NCI-H1105 treated with DMSO at 0.1 percent for 48 hours (cell line): Measurements from ENCODE around the gene DRICH1.
"Not testable (repeated sequence)": the region's sequence is repeated elsewhere in the genome, so short reads cannot be mapped to it uniquely, and the experiment has no call there.

Experiments
- DNase-seq: peaks from one replicate; lab custom pipeline; 2025; lab: John Stamatoyannopoulos, UW

Gene DRICH1

GRCh38 chr22:23632178-23632577, at the start of gene DRICH1:
DRICH1 (minus strand) TSS chr22:23632321; CDS start chr22:23632023, 298 bp downstream.
- DNase-seq, result no peak

DNA sequence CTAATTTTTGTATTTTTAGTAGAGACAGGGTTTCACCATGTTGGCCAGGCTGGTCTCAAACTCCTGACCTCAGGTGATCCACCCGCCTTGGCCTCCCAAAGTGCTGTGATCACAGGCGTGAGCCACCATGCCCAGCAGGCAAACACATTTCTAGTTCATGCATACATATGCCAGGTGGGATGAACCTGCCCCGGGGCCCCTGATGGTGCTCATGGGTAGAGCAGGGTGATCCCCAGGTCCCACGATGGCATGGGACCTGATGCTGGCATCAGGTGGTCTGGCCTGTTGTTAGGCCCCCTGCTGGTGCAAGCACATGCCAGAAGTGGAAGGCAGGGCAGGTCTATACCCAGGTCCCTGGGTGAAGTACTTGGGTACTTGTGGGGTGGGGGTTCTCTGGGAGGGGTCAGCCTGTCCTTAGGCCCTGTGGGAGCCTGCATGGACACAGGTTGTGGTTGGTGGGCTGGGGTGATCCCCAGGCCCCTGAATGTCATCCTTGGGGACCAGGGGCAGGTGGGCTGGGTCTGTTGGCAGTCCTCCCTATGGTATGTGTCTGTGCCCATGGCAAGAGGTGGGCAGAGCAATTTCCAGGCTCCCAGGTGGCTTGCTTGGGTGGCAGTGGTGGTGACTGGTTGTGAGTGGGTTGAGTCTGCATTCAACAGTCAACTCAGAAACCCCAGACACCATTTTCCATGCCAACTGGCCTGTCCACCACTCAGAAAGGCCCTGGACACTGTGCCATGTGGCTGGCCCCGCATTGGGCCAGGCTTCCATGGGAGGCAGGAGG, 49.1 kb upstream of the DRICH1 start:
- DNase-seq, result no peak

GRCh38 chr22:23678133-23678532, 46.0 kb upstream of the DRICH1 start:
- DNase-seq, result no peak

DNA sequence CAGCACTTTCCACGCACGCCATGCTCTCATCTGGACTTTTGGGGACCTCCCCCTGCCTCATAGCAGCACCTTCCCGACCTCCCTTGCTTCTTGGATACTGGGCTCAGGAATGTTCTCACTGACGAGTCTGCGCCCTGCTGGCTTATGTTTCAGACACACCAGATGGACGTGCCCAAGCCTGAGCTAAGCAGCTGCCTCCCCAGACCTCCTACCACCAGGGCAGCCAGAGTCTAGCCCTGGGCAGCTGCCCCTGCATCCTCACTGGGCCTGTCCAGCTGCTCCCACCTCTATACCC, 45.5 kb upstream of the DRICH1 start:
- no peak for DNase-seq

GRCh38 chr22:23676841-23677700, 45.0 kb upstream of the DRICH1 start:
- not testable (repeated sequence) for DNase-seq

- no peak for DNase-seq
These were observed 43.6 kb upstream of the DRICH1 start for GRCh38 chr22:23675502-23676415.

DNA sequence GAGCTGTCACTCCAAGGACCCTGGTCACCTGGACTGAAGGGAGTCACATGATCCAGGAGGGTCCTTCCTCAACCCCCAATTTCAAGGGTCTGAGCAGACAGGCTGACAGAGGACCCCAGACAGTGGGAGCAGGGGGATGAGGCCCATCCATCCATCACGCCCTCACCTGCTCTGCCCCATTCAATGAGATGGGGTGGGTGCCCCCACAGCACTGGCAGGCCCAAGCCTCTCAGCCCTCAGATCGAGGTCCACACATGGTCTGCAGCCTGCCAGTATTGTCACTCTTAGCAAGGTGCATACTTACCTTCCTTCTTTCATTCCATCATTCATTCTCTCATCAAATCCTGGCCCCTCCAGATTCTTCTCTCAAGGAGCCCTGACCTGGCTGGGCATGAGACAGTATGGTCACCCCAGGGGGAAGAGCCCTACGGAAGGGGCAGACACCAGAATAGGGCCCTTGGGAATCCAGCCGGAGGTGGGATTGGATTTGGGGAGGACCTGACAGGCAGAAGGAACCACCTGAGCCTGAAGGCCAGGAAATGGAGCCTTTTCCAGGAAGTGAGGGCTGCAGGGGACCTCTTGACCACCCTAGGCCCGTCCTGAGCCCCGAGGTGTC, 42.9 kb upstream of the DRICH1 start:
- not testable (repeated sequence) for DNase-seq

DNA sequence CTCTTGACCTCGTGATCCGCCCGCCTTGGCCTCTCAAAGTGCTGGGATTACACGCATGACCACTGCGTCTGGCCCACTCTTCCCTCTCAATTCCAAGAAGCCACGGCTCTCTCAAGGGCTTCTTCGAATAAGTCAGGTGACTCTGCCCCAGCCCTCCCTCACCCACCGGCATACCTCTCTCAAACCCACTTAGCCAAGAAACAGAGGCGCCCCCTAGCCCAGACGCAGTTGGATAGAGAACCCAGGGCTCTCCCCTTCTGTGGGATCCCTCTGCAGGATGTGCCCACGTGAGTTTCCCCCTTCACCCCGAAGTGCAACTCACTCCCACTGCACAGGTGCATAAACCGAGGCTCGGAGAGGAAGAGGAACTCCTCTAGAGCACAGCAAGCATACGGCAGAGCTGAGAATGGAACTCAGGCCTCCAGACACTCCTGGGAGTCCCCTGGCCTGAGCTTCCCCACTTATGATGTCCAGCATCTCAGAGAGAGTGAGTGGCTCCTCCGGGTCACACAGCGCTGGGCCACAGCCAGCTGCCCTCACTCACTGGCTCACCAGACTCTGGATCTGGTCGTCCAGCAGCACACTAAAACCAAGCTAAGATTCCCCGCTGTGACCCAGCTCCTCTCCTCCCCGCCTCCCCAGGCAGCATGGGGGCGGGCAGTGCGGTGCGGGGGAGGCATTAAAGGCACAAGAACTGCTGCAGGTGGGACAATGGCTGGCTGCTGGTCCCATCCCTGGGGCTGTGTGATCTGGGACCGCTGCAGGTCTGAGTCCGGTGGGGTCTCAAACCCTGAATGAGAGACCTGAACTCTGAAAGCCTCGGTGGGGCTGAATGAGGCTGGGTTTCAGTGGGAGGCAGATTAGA, 41.9 kb upstream of the DRICH1 start:
- DNase-seq, result no peak

DNA sequence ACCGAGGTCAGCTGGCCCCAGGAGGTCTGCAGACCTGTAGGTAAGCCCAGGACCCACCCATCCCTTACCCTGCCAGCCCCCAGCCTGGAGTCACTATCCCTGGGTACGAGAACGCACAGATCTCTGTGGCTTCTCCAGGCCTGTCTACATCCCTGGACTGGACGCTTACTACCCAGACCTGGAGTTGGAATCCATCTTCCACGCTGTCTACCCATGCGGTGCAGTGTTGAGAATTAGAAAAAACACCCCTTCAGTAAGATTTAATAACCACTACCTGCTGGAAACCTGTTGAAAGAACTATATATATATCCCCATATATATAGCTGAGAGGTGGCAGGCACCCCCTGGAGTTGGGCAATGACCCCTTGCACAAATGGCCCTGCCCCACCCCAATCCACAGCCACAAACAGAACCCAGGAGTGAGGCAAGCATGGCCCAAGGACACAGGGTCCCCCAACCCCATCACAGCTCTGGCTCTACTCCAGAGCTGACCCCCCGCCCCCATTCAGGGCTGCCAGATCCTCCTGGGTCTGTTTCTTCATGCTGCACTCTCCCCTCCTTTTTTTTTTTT, 41.0 kb upstream of the DRICH1 start:
- DNase-seq, result no peak

DNA sequence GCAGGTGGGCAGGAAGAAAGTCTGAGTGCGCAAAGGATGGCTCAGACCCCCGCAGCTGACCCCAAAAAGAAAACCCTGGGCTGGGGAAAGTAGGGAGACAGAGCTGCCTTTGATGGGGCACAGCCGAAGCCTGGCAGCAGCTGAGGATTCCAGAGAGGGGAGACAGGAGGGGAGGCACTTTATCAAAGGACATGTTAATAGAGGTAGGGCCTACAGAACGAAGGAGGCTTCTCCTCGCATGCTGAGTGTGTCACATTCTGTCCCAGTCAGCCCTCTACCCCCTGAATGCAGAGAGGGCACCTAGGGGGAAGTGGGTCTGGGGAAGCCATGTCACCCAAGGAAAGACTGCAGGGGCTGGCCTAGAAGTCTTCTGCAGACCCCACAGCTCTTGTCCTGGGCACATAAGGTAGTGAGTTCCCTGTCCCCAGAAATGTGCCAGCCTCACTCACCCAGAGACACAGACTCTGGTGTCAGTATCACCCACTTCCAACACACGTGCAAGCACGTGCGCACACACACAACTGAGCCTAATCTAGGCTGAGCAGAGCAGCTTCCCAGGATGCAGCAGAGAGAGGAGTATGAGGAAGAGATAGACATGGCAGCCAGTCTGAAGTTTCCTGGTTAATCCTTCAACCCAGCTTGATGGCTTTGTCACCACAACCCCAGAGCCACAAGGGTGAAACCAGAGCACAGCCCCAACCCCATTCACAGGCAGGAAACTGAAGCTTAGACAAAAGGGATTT, 40.4 kb upstream of the DRICH1 start:
- not testable (repeated sequence) for DNase-seq

- not testable (repeated sequence) for DNase-seq
These were observed 39.3 kb upstream of the DRICH1 start for GRCh38 chr22:23671387-23671786.

DNA sequence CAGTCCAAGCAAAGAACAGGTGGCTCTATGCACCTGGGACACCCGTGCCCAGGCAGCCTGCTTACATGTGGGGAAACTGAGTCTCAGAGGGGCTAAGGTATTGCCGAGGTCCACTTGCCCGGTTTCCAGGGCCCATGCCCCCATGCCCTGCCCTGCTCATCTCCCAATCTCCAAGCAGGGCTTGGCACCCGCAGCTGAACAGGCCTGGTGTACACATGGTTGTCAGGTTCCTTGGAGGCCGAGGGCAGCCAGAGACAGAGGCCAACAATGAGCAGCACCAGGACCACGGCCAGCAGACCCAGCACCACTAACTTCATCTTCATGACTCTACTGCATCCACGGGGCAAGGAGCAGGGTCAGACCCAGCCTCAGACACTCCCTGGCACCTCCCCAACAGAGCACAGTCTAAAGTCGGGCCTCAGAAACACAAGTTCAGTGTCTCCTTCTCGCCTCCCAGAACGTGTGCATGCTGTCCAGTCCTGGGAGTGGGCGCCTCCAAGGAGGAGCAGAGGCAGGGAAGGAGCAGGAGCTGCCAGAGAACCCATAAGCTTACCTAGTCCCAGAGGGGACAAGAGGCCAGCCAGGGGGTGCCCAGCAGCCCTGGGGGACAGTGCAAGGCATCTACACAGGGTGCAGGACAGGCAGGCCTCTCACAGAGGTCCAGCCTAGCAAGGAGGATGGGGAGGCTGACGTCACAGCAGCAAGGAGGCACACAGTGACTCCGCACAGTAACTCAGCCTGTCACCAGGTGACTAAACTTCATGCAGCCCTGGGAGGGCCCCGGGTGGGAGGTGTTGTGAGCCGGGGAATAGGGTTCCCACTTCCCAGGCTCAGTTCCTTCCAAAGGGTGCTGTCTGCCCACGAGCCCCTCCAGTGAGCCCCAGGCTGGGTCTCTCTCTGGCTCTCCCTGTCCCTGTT, 38.5 kb upstream of the DRICH1 start:
- no peak for DNase-seq

DNA sequence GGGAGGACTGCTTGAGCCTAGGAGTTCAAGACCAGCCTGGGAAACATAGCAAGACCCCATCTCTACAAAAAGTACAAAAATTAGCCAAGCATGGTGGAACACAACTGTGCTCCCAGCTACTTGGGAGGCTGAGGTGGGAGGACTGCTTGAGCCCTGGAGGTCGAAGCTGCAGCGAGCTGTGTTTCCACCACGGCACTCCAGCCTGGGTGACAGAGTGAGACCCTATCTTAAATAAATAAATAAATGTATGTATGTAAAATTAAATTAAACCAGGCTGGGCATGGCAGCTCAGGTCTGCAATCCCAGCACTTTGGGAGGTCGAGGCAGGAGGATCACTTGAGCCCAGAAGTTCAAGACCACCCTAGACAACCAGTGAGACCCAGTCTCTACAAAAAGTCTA, 28.3 kb upstream of the DRICH1 start:
- DNase-seq, result not testable (repeated sequence)

GRCh38 chr22:23657727-23658126, 25.6 kb upstream of the DRICH1 start:
- DNase-seq, result no peak

DNA sequence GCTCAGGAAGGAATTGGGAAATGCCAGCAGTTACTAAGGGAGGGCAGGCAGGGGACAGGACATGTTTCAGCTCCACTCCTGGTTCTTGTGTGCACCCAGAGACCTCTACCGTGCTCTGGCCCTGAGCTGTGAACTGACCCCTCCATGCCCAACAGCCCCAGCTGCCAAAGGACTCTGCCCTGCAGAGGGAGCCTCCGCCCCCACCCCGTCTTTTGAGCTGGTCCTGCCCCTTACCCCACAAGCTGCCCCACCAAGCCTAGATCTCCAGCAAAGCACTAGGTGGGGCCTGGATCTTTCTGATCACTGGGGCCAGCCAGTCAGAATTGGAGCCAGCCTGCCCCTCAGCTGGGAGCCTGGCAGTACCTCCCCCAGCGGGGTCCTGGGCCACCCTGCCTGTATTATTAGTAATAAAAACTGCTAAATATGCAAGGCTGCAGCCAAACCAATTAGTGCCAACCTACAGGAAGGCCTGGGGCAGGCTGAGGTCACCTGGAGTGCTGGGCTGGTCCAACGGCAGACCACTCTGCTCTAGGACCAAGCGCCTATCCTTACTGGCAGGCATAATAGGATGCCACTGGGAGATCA, 23.9 kb upstream of the DRICH1 start:
- DNase-seq, result no peak

- no peak for DNase-seq
These were observed 20.6 kb upstream of the DRICH1 start for GRCh38 chr22:23652711-23653110.

DNA sequence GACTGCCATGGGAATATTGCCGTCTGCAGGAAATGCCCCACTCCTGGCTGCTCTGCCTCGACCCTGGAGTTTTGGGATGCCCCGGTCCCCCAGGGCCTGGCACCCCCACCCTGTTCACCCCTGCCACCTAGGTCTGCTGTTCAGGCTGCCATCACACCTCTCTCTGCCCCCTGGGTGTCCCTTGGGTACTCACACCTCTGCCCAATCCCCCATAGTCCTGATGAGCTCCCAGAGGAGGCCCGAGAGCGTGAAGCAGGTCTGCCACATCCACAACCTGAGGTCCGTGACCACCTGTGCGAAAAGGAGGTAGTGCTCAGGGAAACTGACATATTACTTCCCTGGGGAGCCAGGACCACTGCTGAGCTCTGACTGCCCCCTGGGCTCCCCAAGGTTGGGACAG, 20.2 kb upstream of the DRICH1 start:
- DNase-seq, result no peak

GRCh38 chr22:23651676-23652075, 19.6 kb upstream of the DRICH1 start:
- no peak for DNase-seq
